ENCODE measurements around the gene PAX8. TPM values are rescaled to one million over a fixed set of nuclear protein-coding genes. Genes with fewer than 3 reads are reported as not detected.

The PAX8 gene
- total and polyA plus RNA-seq, 10 donors = 0.06 to 2.8 (median 1.0) TPM

- Histone ChIP-seq H3K9me3 (no peaks in the 10 kb centered on the region), H3K27me3 (replicated peaks in 1 of 7) (no peaks in the 10 kb centered on the region), H3K36me3 (peaks cover 0 to 100% (median 80%) of the 10 kb centered on the region in 6 donors), H3K27ac (peak overlapping the region in 1 of 8 donors; percentile 27), H3K4me3 (no peak overlapping the region), H3K4me1 (peaks cover 3 to 29% (median 17%) of the 10 kb centered on the region in 6 donors)
- peak in 1 of 3 donors; percentile 59 for TF ChIP-seq POLR2AphosphoS5 (IDR thresholded peaks at IDR 0.05)
- TF ChIP-seq POLR2A (IDR thresholded peaks at IDR 0.05) = no peak
- TF ChIP-seq, protein P1, sequence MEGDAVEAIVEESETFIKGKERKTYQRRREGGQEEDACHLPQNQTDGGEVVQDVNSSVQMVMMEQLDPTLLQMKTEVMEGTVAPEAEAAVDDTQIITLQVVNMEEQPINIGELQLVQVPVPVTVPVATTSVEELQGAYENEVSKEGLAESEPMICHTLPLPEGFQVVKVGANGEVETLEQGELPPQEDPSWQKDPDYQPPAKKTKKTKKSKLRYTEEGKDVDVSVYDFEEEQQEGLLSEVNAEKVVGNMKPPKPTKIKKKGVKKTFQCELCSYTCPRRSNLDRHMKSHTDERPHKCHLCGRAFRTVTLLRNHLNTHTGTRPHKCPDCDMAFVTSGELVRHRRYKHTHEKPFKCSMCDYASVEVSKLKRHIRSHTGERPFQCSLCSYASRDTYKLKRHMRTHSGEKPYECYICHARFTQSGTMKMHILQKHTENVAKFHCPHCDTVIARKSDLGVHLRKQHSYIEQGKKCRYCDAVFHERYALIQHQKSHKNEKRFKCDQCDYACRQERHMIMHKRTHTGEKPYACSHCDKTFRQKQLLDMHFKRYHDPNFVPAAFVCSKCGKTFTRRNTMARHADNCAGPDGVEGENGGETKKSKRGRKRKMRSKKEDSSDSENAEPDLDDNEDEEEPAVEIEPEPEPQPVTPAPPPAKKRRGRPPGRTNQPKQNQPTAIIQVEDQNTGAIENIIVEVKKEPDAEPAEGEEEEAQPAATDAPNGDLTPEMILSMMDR (IDR thresholded peaks at IDR 0.05 in 8 of 11, conservative IDR thresholded peaks at IDR 0.05 in 3 of 11) = no peak
- intact Hi-C loops (cut with DNase I; ENCODE audit: low total_unique reads) = loop anchor here (5.0 kb wide), 1 partner anchor 59 kb away; no protein-coding TSS in a partner anchor
- WGBS, 5 donors = 88 to 96% (median 93%) methylated on average over 10 to 11 of the region's 11 CpGs
- peak; percentile 59 for DNase-seq
These were observed 82.7 kb downstream of the PAX8 start for GRCh38 chr2:113195923-113196501.

DNA sequence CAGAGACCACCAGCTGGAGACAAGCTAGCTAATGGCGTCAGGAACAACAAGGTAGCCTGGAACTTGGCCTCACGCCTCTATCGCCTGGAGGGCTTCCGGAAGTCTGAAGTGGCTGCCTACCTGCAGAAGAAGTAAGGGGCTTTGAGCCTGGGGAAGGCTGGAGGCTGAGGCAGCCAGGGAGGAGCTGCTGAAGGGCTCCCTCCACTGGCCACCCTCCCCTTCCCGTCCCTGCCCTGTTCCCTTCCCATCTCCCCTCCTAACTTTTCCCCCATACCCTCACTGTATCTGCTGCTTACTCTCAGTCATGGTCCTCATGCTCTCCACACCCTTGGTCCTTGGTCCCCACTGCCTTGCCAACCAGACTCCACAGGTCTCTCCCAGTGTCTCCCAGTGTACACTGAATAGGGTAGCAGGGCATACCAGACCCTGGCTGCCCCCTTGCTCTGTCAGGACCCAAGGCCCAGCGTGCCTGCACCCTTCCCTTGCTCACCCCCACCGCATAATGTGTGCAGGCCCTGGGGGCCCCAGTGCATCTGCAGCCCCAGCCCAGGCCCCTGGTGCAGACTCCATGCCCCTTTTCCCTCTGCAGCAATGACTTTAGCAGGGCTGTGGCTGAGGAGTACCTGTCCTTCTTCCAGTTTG, 86.1 kb downstream of the PAX8 start:
- TF ChIP-seq POLR2A (IDR thresholded peaks at IDR 0.05) (no peak), POLR2AphosphoS5 (IDR thresholded peaks at IDR 0.05) (peak in 1 of 3 donors; percentile 39)
- TF ChIP-seq, protein P1 (IDR thresholded peaks at IDR 0.05 in 8 of 11, conservative IDR thresholded peaks at IDR 0.05 in 3 of 11) = peak in 2 of 11 experiments; percentile 12 to 16
- Histone ChIP-seq H3K27ac (no peak overlapping the region), H3K4me3 (no peak overlapping the region), H3K9me3 (no peaks in the 10 kb centered on the region), H3K27me3 (replicated peaks in 1 of 7) (no peaks in the 10 kb centered on the region), H3K4me1 (peaks cover 0 to 39% (median 32%) of the 10 kb centered on the region in 6 donors), H3K36me3 (peaks cover 0 to 97% (median 58%) of the 10 kb centered on the region in 6 donors)
- 92 to 98% (median 95%) methylated on average over 6 to 7 of the region's 7 CpGs for WGBS, 5 donors
- intact Hi-C loops (cut with DNase I; ENCODE audit: low total_unique reads) = no loop called here
- DNase-seq = no peak

DNA sequence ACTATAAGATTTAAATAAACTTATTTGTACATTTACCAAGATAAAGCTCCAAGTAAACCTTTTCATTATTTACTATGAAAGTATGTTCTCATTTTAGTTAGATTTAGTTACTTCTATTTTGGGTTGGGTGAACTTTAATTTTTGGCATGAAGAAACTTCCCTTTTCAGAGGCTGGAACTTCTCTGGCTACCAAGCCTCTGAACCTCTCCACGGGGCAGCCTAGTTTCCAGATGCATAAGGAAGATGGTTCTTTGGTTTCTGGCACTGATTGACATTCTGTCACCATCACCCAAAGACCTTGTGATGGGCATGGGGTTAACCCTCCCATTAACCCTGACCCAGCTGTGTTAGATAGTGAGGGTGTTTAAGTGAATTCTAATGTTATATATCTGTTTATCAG, 87.8 kb downstream of the PAX8 start:
- no peak for TF ChIP-seq POLR2A (IDR thresholded peaks at IDR 0.05)
- TF ChIP-seq POLR2AphosphoS5 (IDR thresholded peaks at IDR 0.05) = no peak
- TF ChIP-seq, protein P1 (IDR thresholded peaks at IDR 0.05 in 8 of 11, conservative IDR thresholded peaks at IDR 0.05 in 3 of 11) = no peak
- peaks cover 0 to 56% (median 44%) of the 10 kb centered on the region in 6 donors for H3K4me1 ChIP-seq
- intact Hi-C loops (cut with DNase I; ENCODE audit: low total_unique reads) = no loop called here
- H3K9me3 ChIP-seq = no peaks in the 10 kb centered on the region
- peak overlapping the region in 3 of 8 donors; percentile 36 to 50 (median 38) for H3K27ac ChIP-seq
- no peak overlapping the region for H3K4me3 ChIP-seq
- H3K27me3 ChIP-seq (replicated peaks in 1 of 7) = no peaks in the 10 kb centered on the region
- peaks cover 0 to 97% (median 56%) of the 10 kb centered on the region in 6 donors for H3K36me3 ChIP-seq
- no peak for DNase-seq
- 22 to 55% (median 34%) methylated on average over 1 of the region's 1 CpG for WGBS, 5 donors

GRCh38 chr2:113187771-113188170, 91.0 kb downstream of the PAX8 start:
- H3K36me3 ChIP-seq = peaks cover 0 to 97% (median 50%) of the 10 kb centered on the region in 6 donors
- TF ChIP-seq, protein P1 (IDR thresholded peaks at IDR 0.05 in 8 of 11, conservative IDR thresholded peaks at IDR 0.05 in 3 of 11) = no peak
- TF ChIP-seq POLR2A (IDR thresholded peaks at IDR 0.05) (no peak), POLR2AphosphoS5 (IDR thresholded peaks at IDR 0.05) (no peak)
- intact Hi-C loops (cut with DNase I; ENCODE audit: low total_unique reads) = no loop called here
- peak overlapping the region in 7 of 8 donors; percentile 23 to 87 (median 78) for H3K27ac ChIP-seq
- WGBS, 5 donors = 60 to 82% (median 71%) methylated on average over 6 of the region's 6 CpGs
- peaks cover 8 to 87% (median 72%) of the 10 kb centered on the region in 6 donors for H3K4me1 ChIP-seq
- peak overlapping the region in 1 of 8 donors; percentile 15 for H3K4me3 ChIP-seq
- no peaks in the 10 kb centered on the region for H3K27me3 ChIP-seq (replicated peaks in 1 of 7)
- no peaks in the 10 kb centered on the region for H3K9me3 ChIP-seq
- DNase-seq = no peak
